GM21737 (cell line): ENCODE data around the gene MORN5.

Experiments used
- ATAC-seq: cut with Tn5 transposase; IDR thresholded peaks from one replicate; pipeline ENCODE4 v1.9.1; 2021; ENCODE audit warnings: mild to moderate bottlenecking, moderate library complexity; ENCODE audit not compliant: unreplicated experiment

The MORN5 gene

GRCh38 chr9:122143296-122143695 is 16.4 kb upstream of the MORN5 start:
- no peak for ATAC-seq

DNA sequence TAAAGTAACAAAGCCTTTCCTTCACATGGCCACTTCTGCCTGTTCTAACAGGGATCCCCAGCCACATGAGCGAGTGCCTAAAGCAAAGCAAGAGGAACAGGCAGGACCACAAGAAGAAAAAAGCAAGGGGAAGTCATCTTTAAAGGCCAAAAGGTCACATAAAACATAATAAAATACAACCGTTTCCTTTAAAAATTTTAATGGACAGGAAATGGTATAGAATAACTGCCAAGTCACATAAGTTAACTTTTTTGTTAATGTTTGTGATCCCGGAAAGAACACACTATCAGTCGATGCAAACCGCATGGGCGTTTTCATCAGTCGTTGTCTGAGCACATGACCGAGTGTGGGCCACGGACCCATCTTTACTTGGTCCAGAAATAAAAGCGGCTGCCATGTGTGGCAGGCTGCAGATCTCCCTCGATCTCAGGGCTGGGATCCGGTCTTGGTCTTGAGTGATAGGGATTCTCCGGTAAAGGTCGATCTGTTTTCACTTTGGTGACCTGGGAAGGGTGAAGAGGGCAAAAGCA is 15.8 kb upstream of the MORN5 start:
- no peak for ATAC-seq

DNA sequence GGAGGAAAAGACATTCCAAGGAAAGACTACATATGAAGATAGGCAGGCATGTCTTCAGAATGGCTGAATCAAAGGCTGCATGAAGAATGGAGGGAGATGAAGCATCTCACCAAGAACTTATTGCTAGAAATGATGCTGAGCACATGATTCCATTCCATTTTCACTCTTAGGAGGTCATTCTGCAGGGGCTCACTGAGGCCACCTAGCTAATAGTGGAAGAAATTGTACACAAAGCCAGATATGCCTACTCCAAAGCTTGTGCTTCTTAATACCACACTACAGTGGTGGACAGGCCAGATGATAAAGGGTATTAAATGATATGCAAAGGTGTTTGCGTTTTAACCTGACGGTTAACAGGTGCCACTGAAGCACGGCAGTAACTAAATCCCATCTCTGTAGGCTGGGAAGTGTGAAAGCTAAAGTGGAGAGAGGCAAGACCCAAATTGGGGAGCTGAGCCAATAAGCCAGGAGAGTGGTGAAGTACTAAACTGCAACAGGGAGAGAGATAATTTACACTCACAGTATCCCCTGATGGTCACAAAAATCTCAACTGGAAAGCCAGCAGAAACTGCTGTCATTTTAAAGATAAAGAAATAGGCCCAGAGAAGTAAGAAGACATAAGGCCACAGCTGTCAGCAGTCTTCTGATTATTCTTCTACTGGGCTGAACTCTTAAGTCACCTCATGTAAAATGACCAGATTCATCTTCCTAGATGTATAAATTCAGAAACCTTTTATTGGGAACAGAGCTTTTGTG is 14.7 kb upstream of the MORN5 start:
- ATAC-seq: no peak

DNA sequence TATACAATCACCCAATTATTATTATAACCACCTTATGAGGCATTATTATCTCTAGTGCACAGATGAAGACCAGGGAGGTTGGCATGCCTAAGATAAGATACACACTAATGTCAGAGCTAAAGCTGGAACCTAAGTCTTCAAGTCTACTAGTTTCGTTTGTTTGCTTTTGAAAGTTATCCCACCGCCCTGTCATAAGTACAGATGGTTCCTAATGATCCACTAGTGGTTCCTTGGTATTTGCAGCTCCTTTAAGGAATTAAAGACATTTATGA is 14.2 kb upstream of the MORN5 start:
- no peak for ATAC-seq

DNA sequence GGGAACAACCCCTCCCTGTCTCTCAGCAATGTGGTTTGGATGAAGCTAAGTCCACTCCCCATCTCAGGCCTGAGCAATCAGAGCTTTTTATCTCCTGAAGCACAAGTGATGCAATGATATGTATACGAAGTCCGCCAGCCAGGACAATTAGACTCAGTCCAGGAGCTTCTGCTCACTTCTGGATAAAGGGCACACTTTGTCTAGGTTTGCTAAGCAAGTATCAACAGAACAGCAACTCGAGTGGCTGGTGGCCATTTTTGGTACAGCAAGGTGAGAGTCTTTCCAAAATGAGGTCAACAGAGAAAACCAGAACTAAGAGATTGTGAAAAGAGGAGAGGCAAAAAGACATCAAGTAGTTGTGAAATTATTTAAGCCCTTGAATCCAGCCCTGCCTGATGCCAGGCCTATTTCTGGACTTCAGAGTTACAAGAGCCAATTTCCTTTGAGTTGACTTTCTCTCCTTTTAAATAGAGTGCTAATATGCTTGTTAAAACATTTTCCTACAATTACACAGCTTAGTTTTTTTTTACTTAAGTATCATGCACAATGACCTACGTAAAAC is 8.4 kb upstream of the MORN5 start:
- ATAC-seq: no peak

GRCh38 chr9:122155796-122156195 is 3.9 kb upstream of the MORN5 start:
- no peak for ATAC-seq

- no peak for ATAC-seq
Observed at GRCh38 chr9:122158202-122158601, 1.5 kb upstream of the MORN5 start.

DNA sequence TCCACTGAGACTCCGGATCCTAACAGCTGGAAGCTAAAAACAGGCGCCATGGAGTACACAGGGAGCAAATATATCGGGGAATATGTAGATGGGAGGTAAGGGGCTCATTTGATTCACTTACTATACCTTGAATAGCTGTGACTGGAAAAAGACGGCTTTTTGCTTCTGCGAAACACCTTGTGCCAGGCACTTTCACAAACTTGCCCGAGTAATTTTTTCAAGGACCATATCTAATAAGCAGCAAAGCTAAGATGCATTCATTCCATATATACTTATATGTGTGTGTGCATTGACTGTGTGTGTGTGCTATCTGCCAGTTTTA is 178 bp downstream of the MORN5 start:
- ATAC-seq: no peak

- no peak for ATAC-seq
Observed at GRCh38 chr9:122162415-122162814, 2.7 kb downstream of the MORN5 start.

DNA sequence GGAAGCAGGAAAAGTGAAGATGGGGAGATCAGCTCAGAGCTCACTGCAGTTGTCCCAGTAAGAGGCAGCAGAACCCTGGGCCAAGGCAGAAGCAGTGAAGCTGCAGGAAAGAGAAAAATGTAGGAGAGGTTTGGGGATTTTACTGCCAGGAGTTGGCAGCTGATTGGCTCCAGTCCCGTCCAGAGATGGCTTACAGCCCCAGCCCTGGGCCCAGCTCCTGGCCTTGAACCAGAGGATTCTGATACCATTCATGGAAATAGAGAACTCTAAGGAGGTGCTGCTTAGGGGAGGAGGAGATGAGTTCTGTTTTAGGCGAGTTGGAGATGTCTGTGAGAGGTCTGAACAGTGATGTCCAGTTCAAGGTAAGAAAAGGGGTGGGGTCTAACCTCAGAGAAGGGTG is 4.6 kb downstream of the MORN5 start:
- ATAC-seq: no peak

DNA sequence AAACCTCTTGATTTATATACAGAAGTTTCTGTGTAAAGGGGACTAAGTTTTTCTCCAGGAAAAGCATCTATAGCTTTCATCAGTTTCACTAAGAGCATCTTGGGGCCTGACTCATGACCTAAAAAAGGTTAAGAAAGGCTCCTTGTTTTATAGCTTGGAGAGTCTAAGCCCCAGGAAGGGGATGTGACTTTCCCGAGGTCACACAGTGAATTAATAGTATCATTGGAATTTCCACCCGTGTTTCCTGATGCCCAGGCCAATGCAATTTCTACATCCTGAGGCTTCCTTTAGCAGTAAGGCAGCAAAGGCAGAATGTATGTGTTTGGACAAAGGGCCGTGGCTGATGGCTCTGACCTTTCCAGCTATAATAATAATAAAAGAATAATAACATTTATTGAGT is 8.6 kb downstream of the MORN5 start:
- ATAC-seq: no peak

GRCh38 chr9:122172131-122172530 is 12.4 kb downstream of the MORN5 start:
- ATAC-seq: no peak

- ATAC-seq: no peak
Observed at GRCh38 chr9:122173670-122174069, 14.0 kb downstream of the MORN5 start.

DNA sequence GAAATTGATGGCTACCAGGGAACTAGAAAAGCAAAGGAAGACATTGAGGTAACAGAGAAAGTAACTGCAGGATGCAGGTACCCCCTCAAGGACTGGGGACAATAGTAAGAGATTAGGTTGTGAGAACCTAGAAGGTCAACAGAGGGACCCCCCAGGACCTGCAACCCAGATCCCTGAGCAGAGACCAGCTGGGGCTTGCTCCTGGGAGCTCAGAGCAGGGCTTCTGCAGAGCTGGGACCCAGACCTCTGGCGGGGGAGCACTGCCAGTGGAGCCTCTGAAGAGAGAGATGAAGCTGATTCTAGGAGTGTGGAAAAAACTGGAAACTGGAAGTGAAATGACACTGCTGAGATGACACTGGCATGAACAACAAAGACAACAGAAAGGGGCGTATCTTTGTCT is 17.2 kb downstream of the MORN5 start:
- ATAC-seq: no peak

DNA sequence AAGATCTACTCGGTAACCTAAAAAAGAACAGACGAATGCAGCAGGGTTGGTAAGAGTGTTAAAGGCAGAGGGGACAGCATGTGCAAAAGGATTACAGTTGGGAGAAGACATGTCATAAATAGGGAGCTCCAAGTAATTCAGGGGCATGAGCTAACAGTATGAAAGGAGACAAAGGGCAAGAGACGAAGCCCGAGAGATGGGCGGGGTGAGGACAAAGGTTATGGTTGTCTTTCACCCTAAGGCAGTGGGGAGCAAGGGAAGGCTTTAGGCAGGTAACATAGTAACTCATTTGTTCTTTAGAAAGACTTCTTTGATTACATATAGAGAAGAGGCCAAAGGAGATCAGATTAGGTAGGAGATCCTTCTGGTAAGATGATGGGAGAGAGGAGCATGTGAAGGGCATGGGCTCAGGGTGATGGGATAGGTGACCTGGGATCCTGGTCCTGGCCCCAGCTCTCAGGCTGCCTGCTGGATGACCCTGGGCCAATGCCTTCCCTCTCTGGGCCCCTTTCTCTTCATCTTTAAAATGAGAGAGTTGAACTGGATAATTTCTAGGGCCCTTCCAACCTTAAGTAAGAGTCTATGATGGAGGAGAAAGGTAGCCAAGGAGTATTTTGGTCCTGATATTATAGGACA is 19.5 kb downstream of the MORN5 start:
- no peak for ATAC-seq

DNA sequence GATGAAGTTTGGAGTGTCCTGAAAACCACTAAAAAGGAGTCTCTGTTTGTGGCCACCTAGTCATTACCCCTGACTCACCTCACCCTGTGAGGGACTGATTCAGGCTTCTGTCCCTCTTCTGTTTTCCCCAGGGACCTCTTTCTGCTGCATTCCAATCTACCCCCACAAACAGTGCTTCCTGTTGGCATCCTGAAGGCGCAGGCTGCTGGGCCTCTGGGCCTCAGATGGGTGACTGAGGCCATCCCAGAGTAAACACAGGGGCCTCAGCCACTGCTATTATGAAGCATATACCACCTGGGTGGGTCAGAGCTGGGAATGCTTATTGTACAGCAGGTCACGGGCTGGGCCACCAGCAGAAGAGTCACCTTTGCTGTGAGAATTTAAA is 20.0 kb downstream of the MORN5 start:
- ATAC-seq: no peak

DNA sequence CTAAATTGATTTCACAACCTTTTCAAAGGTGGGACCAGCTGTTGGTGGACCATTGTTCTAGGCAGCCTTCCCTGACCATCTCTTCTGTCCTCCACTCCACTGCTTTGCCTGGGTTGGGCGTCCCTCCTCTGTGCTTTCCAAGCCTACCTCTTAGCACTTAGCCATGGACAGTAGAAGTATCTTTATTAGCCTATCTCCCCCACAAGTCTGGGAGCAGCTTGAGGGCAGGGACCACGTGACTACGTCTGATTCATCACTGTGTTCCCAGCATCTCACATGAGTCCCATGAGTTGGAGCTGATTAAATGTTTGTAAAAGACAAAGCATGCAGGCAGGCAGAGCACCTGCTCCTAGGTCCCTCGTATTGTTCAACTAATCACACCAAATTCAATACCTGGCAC is 20.9 kb downstream of the MORN5 start:
- ATAC-seq: no peak

- no peak for ATAC-seq
Observed at GRCh38 chr9:122183501-122183900, 23.8 kb downstream of the MORN5 start.

DNA sequence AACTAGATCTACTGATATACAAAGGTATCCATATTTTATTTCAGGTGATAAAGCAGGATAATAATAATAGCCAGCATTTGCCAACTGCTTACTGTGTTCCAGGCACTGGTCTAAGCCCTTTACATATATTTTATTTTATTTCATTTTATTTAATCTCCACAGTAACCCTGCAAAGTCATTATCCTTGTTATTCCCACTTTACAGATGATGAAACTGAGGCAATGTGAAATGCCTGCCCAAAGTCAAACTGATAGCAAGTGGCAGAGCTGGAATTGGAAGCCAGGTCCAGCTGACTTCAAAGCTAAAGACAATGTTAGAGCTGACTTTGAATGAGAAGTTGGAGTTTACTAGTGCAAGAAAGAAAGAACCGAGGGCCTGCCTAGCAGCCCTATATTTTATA is 24.8 kb downstream of the MORN5 start:
- no peak for ATAC-seq

DNA sequence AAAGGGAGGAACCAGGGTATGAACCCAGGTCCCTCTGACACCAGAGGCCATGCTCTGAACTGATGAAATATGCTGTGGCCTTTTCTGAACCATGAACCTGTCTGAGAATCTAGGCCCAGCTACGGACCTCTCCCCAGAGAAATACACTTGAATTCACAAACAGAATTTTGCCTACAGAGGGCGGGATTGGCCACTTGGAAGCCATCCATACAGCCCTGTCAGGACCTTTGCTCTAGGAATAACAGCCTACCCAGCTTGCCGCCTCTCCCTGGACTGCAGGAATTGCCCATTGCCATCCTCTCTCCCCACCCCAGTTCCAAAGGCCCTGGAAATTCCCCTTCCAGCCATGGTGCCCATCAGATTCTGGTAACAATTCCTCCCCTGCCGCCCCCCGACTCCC is 26.6 kb downstream of the MORN5 start:
- no peak for ATAC-seq

GRCh38 chr9:122186777-122187470 is 27.2 kb downstream of the MORN5 start:
- ATAC-seq: no peak

DNA sequence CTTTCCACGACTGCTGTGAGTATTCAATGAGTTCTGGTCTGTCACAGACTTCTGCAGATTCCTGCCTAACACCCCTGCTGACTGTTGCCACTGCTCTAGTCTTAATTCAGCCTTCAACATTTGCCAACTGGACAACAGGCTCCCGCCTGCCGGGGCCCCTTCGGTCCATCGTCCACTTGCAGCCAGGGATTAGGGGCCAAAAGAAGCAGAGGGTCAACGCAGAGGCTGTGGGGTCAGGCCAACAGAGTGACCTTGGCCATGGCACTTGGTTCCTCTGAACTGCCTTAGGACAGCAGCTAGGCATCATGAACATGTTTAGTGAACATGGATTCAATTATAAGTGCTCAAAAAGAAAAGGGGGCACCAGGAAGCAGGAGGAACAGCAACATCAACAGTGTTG is 28.7 kb downstream of the MORN5 start:
- ATAC-seq: no peak
